Left hindlimb (tissue), 1 donor: ENCODE results near the gene CST4.
"Not testable (repeated sequence)": the region's sequence is repeated elsewhere in the genome, so short reads cannot be mapped to it uniquely, and the experiment has no call there.

Experiments used
- DNase-seq: peaks from one replicate; pipeline ENCODE4 v3.0.0-alpha.2; 2018

CST4 gene

GRCh38 chr20:23640018-23640601, 48.7 kb downstream of the CST4 start:
- no peak for DNase-seq

- no peak for DNase-seq
Observed at GRCh38 chr20:23639490-23639958, 49.3 kb downstream of the CST4 start.

- no peak for DNase-seq
Observed at GRCh38 chr20:23638309-23638708, 50.5 kb downstream of the CST4 start.

GRCh38 chr20:23637282-23638221, 51.3 kb downstream of the CST4 start, which contains the start of gene CST3:
Gene CST3, minus strand, starts transcription at chr20:23637955. Its CDS starts 93 bp downstream, at chr20:23637862.
- peak; percentile 92 for DNase-seq

- no peak for DNase-seq
Observed at GRCh38 chr20:23636908-23637281, 51.9 kb downstream of the CST4 start.

- DNase-seq: no peak
Observed at GRCh38 chr20:23636182-23636907, 52.5 kb downstream of the CST4 start.

- DNase-seq: not testable (repeated sequence)
Observed at GRCh38 chr20:23635768-23636090, 53.1 kb downstream of the CST4 start.
